Measurements from ENCODE around the gene KLRD1.

DNA sequence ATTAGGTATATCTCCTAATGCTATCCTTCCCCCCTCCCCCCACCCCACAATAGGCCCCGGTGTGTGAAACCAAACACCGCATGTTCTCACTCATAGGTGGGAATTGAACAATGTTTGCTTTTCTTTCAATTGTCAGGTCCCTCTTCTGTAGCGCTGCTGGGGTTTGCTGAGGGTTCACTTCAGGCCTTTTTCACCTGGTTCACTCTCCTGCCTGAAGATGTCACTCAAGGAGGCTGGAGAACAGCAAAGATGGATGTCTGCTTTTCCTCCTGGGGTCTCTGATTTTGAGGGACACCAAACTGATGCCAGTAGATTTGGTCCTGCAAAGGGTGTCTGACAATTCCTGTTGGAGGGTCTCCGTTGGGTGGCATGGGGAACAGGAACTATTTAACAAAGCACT, 46.4 kb downstream of the KLRD1 start:
- TF ChIP-seq, protein P1, sequence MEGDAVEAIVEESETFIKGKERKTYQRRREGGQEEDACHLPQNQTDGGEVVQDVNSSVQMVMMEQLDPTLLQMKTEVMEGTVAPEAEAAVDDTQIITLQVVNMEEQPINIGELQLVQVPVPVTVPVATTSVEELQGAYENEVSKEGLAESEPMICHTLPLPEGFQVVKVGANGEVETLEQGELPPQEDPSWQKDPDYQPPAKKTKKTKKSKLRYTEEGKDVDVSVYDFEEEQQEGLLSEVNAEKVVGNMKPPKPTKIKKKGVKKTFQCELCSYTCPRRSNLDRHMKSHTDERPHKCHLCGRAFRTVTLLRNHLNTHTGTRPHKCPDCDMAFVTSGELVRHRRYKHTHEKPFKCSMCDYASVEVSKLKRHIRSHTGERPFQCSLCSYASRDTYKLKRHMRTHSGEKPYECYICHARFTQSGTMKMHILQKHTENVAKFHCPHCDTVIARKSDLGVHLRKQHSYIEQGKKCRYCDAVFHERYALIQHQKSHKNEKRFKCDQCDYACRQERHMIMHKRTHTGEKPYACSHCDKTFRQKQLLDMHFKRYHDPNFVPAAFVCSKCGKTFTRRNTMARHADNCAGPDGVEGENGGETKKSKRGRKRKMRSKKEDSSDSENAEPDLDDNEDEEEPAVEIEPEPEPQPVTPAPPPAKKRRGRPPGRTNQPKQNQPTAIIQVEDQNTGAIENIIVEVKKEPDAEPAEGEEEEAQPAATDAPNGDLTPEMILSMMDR (conservative IDR thresholded peaks at IDR 0.05 in 1 of 2, IDR thresholded peaks at IDR 0.05 in 1 of 2; ENCODE audit: low read depth in 1 of 2, low read length in 2 of 2), result no peak
- no peak for TF ChIP-seq EZH2 (IDR thresholded peaks at IDR 0.05; ENCODE audit: low read length, missing control alignments)
